ENCODE data around the gene KDELR1. TPM values are rescaled to one million over a fixed set of nuclear protein-coding genes. Genes with fewer than 3 reads are reported as not detected.
A peak's percentile ranks its signal among the peaks of the same experiment; 100 is the strongest.

KDELR1 gene
- total RNA-seq, 1 donor from 2014 or later, result 144 TPM

GRCh38 chr19:48405850-48406249 lies 14.5 kb upstream of the KDELR1 start:
- TF ChIP-seq CTCF (conservative IDR thresholded peaks at IDR 0.05; ENCODE audit: low read depth, low read length), result no peak
- no peak overlapping the region for H3K4me3 ChIP-seq (ENCODE audit: low read depth, low read length)
- DNase-seq (ENCODE audit: low read depth), result no peak

DNA sequence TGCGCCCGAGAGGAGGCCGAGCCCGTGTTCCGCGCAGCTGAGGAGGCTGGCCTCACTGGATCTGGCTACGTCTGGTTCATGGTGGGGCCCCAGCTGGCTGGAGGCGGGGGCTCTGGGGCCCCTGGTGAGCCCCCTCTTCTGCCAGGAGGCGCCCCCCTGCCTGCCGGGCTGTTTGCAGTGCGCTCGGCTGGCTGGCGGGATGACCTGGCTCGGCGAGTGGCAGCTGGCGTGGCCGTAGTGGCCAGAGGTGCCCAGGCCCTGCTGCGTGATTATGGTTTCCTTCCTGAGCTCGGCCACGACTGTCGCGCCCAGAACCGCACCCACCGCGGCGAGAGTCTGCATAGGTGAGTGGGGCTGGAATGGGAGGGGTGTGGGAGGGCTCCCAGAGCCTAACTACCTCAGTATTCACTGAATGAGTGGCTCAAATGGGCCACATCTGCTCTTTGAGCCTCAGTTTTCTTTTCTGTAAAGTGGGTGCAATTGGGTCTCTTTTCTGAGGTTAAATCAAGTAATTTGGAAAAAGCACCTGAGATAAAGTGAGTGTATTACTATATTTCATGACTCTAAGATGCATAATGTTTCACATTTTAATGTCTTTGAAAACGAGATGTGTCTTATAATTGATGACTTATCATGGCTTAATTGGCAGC lies 13.8 kb upstream of the KDELR1 start:
- no peak overlapping the region for H3K4me3 ChIP-seq (ENCODE audit: low read depth, low read length)
- TF ChIP-seq CTCF (conservative IDR thresholded peaks at IDR 0.05; ENCODE audit: low read depth, low read length), result no peak
- DNase-seq (ENCODE audit: low read depth), result no peak

DNA sequence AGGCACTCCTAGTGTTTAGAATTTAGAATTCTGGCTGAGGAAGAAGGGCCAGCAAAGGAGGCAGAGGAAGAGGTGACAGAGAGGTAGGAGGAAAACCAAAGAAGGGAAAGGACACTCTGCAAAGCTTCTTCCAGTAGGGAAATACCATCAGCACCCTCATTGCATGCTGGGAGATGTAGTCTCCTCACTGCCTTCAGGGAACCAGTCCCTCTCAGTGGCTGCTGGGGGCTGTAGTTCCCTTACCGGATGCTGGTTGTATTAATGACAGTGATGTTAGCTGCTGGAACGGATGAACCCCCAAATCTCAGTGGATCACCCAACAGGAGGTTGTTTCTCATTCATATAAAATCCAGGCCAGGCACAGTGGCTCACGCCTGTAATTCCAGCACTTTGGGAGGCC lies 12.3 kb upstream of the KDELR1 start:
- H3K4me3 ChIP-seq (ENCODE audit: low read depth, low read length), result no peak overlapping the region
- DNase-seq (ENCODE audit: low read depth), result no peak
- no peak for TF ChIP-seq CTCF (conservative IDR thresholded peaks at IDR 0.05; ENCODE audit: low read depth, low read length)

DNA sequence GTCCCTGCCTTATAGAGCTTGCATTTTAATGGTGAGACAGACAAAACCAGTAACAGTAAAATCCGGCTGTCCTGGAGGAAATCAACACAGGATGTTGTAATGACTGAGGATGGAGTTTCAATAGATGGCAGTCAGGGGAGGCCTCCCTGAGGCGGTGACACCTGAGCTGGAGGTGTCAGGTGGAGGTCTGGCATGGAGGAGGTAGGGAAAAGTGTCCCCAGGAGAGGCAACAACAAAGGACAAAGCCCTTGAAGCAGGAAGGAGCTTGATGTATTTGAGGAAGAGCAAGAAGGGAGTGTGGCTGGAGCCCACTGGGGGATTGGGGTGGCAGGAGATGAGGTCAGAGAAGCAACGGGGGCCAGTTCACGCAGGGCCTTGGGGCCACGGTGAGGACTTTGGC lies 9.9 kb upstream of the KDELR1 start:
- TF ChIP-seq CTCF (conservative IDR thresholded peaks at IDR 0.05; ENCODE audit: low read depth, low read length), result no peak
- H3K4me3 ChIP-seq (ENCODE audit: low read depth, low read length), result no peak overlapping the region
- DNase-seq (ENCODE audit: low read depth), result no peak

DNA sequence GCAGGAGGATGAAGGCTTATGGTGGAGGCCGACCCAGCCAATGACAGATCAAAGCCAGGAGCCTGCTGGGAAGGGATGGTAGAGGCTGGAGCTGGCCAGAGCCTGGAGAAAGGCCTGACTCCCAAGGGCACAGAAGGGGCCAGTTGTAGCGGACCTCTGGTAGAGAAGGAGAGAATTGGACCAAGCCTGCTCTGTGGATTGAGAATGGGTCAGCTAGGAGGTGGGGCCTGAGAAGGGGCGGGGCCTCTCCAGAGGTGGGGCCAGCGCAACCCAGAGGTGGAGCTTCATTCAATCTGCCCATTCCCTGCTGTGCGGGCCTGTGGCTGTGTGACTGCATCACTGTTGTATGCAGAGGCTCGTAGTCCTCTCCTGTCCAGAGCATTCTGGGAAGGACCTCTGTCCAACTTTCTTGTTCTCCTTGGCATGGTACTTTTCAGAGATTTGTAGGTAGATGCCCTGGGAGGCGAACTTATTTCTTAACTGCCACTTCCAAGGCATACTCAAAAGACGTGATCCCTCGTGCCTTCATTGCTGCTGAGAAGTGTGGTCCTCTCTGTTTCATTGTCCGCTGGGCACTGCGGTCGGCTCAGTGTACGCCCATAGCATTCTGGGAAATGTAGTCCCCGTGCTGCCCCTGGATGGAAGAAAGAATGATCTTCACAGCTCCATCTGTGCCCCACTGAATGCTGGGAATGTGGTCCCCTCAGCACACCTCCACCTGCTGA lies 8.8 kb upstream of the KDELR1 start:
- TF ChIP-seq CTCF (conservative IDR thresholded peaks at IDR 0.05; ENCODE audit: low read depth, low read length), result no peak
- DNase-seq (ENCODE audit: low read depth), result no peak

GRCh38 chr19:48398375-48399235 lies 7.3 kb upstream of the KDELR1 start:
- DNase-seq (ENCODE audit: low read depth), result no peak
- no peak for TF ChIP-seq CTCF (conservative IDR thresholded peaks at IDR 0.05; ENCODE audit: low read depth, low read length)
- peak overlapping the region; percentile 44 for H3K4me3 ChIP-seq (ENCODE audit: low read depth, low read length)

More for the DNA sequence above, 8.8 kb upstream of the KDELR1 start:
- no peak overlapping the region for H3K4me3 ChIP-seq (ENCODE audit: low read depth, low read length)

All from epithelial cell of proximal tubule (primary cell).